CD4-positive, CD25-positive, alpha-beta regulatory T cell (primary cell): Measurements from ENCODE around the gene ABCA4. TPM values are rescaled to one million over a fixed set of nuclear protein-coding genes. Genes with fewer than 3 reads are reported as not detected.

Experiments
- ATAC-seq, 2 donors: fragments of 150-1000 bp; cut with Tn5 transposase; one replicate each; pipeline ENCODE4 v1.10.0; 2021; ENCODE audit warnings: low read depth in 2 of 2, moderate number of reproducible peaks in 2 of 2, moderate library complexity in 1 of 2
- DNase-seq, 3 donors: peaks; one replicate each; pipeline versions ENCODE4 v3.0.0 to v3.0.0-alpha.2; 2012 to 2022; ENCODE audit warnings: mixed read lengths in 1 of 3
- H3K27ac ChIP-seq: one replicate; pipeline ENCODE4 v1.7.0; 2013; ENCODE audit warnings: mild to moderate bottlenecking, low read length; ENCODE audit not compliant: insufficient read depth, poor library complexity, severe bottlenecking
- H3K27me3 ChIP-seq: one replicate; pipeline ENCODE4 v1.7.0; 2013; ENCODE audit warnings: low read length; ENCODE audit not compliant: control insufficient read depth, insufficient read depth
- H3K36me3 ChIP-seq: one replicate; pipeline ENCODE4 v1.7.0; 2013; ENCODE audit warnings: mild to moderate bottlenecking, low read length, moderate library complexity; ENCODE audit not compliant: control insufficient read depth, insufficient read depth
- H3K4me1 ChIP-seq: 2 replicates; pipeline ENCODE4 v1.7.0; 2013; ENCODE audit warnings: mild to moderate bottlenecking, low read length; ENCODE audit not compliant: insufficient read depth, control insufficient read depth, poor library complexity, severe bottlenecking
- H3K4me3 ChIP-seq: one replicate; pipeline ENCODE4 v1.7.0; 2013; ENCODE audit warnings: low read depth, mild to moderate bottlenecking, low read length, moderate library complexity
- H3K9me3 ChIP-seq, 2 experiments: 1 replicate in 1 of 2; 2 replicates in 1 of 2; pipeline ENCODE4 v1.7.0; 2013; ENCODE audit warnings: low read length in 2 of 2, mild to moderate bottlenecking in 1 of 2, moderate library complexity in 1 of 2; ENCODE audit not compliant: control insufficient read depth in 2 of 2
- H3K27ac Mint-ChIP-seq, 3 donors: one replicate each; pipeline ENCODE4 v1.8.0; 2020 to 2022; ENCODE audit warnings: mild to moderate bottlenecking in 3 of 3, mixed read lengths in 3 of 3, moderate library complexity in 2 of 3
- H3K27me3 Mint-ChIP-seq: one replicate; pipeline ENCODE4 v1.8.0; 2022; ENCODE audit warnings: mild to moderate bottlenecking, mixed read lengths
- H3K36me3 Mint-ChIP-seq: one replicate; pipeline ENCODE4 v1.8.0; 2020; ENCODE audit warnings: mixed read lengths
- H3K4me1 Mint-ChIP-seq, 4 donors: one replicate each; pipeline ENCODE4 v1.8.0; 2020 to 2022; ENCODE audit warnings: mixed read lengths in 4 of 4, mild to moderate bottlenecking in 1 of 4
- H3K4me3 Mint-ChIP-seq, 4 donors: one replicate each; pipeline ENCODE4 v1.8.0; 2020 to 2022; ENCODE audit warnings: mild to moderate bottlenecking in 4 of 4, mixed read lengths in 4 of 4, moderate library complexity in 3 of 4
- H3K9me3 Mint-ChIP-seq, 7 donors: one replicate each; pipeline ENCODE4 v1.8.0; 2020 to 2022; ENCODE audit warnings: mixed read lengths in 7 of 7, mild to moderate bottlenecking in 3 of 7, moderate library complexity in 2 of 7
- polyA plus RNA-seq, 4 donors: library from polyadenylated mRNA; unstranded; fragments of 300-500 nt; fragmentation: Illumina TruSeq; gene quantifications; one replicate each; pipeline ENCODE4 v1.2.3, GENCODE V29; 2021
- total RNA-seq: library from RNA; stranded (reverse); gene quantifications from one replicate; pipeline ENCODE4 v1.2.3, GENCODE V29; 2022

Gene ABCA4
- total and polyA plus RNA-seq, 5 donors from 2014 or later, result not detected

- no peaks in the 10 kb centered on the region for H3K4me1 Mint-ChIP-seq
- H3K4me1 ChIP-seq, result no peaks in the 10 kb centered on the region
- ATAC-seq, result no peak
Observed at GRCh38 chr1:94142022-94142421, 21.1 kb upstream of the ABCA4 start.

DNA sequence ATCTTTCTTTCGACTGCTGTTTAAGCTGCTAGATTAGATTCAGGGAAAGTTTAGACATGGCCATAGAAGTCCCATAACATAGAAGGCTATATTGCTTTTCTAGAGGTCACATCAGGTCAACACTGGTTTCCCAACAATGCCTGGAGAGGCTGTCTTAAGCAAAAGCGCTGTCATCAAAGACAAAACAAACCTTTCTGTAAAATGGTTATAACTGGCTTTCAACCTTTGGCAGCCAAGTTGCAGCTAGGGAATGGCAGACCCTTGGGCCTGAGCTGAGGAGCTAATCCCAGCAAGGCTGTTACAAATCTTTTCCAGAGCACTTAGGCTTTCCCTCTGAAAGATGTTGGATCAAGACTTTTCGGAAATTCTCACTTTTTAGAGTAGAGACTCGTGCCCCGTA lies 11.2 kb upstream of the ABCA4 start:
- Mint-ChIP-seq H3K9me3 (peaks cover 0 to 6% (median 3%) of the 10 kb centered on the region in 7 donors), H3K27ac (no peak overlapping the region), H3K4me1 (no peaks in the 10 kb centered on the region), H3K27me3 (peaks cover 5% of the 10 kb centered on the region), H3K4me3 (no peak overlapping the region), H3K36me3 (no peaks in the 10 kb centered on the region)
- Histone ChIP-seq H3K9me3 (no peaks in the 10 kb centered on the region), H3K4me1 (no peaks in the 10 kb centered on the region), H3K27me3 (no peaks in the 10 kb centered on the region), H3K36me3 (no peaks in the 10 kb centered on the region), H3K27ac (no peak overlapping the region), H3K4me3 (no peak overlapping the region)
- DNase-seq, result no peak
- ATAC-seq, result no peak

More at GRCh38 chr1:94142022-94142421, 21.1 kb upstream of the ABCA4 start:
- H3K27ac Mint-ChIP-seq, result no peak overlapping the region
- DNase-seq, result no peak
- Histone ChIP-seq H3K27me3 (no peaks in the 10 kb centered on the region), H3K36me3 (no peaks in the 10 kb centered on the region), H3K9me3 (no peaks in the 10 kb centered on the region), H3K4me3 (no peak overlapping the region), H3K27ac (no peak overlapping the region)
- H3K9me3 Mint-ChIP-seq, result peaks cover 0 to 4% (median 0%) of the 10 kb centered on the region in 7 donors
- H3K4me3 Mint-ChIP-seq, result no peak overlapping the region
- no peaks in the 10 kb centered on the region for H3K27me3 Mint-ChIP-seq
- H3K36me3 Mint-ChIP-seq, result no peaks in the 10 kb centered on the region

DNA sequence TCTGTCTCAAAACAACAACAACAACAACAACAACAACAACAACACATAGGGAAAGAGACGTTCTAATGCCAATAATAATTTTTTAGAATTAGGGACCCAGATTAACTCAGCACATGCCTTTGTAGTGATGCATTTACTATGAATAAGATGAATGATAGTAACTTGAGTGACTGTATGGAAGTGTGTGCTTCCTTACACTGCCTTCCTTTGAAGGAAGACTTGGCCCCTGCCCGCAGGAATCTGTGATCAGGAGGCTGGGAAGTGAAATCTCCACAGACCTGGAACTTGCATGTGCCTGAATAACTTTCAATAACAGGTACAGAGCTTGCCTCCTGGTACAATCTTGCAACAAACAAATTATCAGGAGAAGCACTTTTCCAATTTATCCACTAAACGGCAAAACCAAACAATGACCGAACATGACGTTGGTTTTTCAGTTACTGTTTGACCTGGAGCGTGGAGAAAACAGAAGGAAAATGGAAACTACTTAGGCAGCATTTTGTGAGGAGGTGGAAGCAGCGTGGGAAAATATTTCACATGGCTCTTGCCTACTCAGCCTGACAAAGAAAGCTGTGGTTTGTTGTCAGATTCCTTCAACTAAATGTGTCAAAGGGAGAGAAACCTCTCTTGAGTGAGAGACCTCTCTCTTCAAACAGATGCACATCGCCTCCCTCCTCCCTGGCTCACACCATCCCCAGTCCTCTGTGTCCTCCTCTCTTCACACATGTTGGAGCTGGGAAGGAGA lies 10.1 kb upstream of the ABCA4 start:
- H3K4me1 ChIP-seq, result no peaks in the 10 kb centered on the region
- ATAC-seq (no peak), DNase-seq (no peak)
- no peak overlapping the region for H3K4me3 ChIP-seq
- no peak overlapping the region for H3K27ac Mint-ChIP-seq
- H3K27me3 Mint-ChIP-seq, result peaks cover 5% of the 10 kb centered on the region
- no peaks in the 10 kb centered on the region for H3K36me3 Mint-ChIP-seq
- H3K27me3 ChIP-seq, result peaks cover 2% of the 10 kb centered on the region
- H3K4me3 Mint-ChIP-seq, result no peak overlapping the region
- H3K36me3 ChIP-seq, result no peaks in the 10 kb centered on the region
- H3K9me3 Mint-ChIP-seq, result peaks cover 0 to 6% (median 2%) of the 10 kb centered on the region in 7 donors
- no peak overlapping the region for H3K27ac ChIP-seq
- no peaks in the 10 kb centered on the region for H3K9me3 ChIP-seq
- no peaks in the 10 kb centered on the region for H3K4me1 Mint-ChIP-seq

- Mint-ChIP-seq H3K27me3 (peaks cover 5% of the 10 kb centered on the region), H3K4me1 (no peaks in the 10 kb centered on the region), H3K4me3 (no peak overlapping the region), H3K27ac (no peak overlapping the region), H3K36me3 (no peaks in the 10 kb centered on the region), H3K9me3 (peaks cover 0 to 4% (median 0%) of the 10 kb centered on the region in 7 donors)
- no peak for DNase-seq
- no peaks in the 10 kb centered on the region for H3K4me1 ChIP-seq
- no peaks in the 10 kb centered on the region for H3K9me3 ChIP-seq
- H3K27ac ChIP-seq, result no peak overlapping the region
- ATAC-seq, result no peak
- H3K27me3 ChIP-seq, result peaks cover 5% of the 10 kb centered on the region
- H3K4me3 ChIP-seq, result no peak overlapping the region
- no peaks in the 10 kb centered on the region for H3K36me3 ChIP-seq
Observed at GRCh38 chr1:94126651-94127050, 5.7 kb upstream of the ABCA4 start.

GRCh38 chr1:94125551-94126514 lies 4.9 kb upstream of the ABCA4 start:
- Mint-ChIP-seq H3K9me3 (peaks cover 0 to 6% (median 0%) of the 10 kb centered on the region in 7 donors), H3K27me3 (peaks cover 5% of the 10 kb centered on the region), H3K27ac (no peak overlapping the region), H3K4me3 (no peak overlapping the region), H3K36me3 (no peaks in the 10 kb centered on the region), H3K4me1 (no peaks in the 10 kb centered on the region)
- H3K4me1 ChIP-seq, result no peaks in the 10 kb centered on the region
- H3K36me3 ChIP-seq, result no peaks in the 10 kb centered on the region
- no peak overlapping the region for H3K4me3 ChIP-seq
- peaks cover 5% of the 10 kb centered on the region for H3K27me3 ChIP-seq
- no peaks in the 10 kb centered on the region for H3K9me3 ChIP-seq
- ATAC-seq (no peak), DNase-seq (no peak)
- no peak overlapping the region for H3K27ac ChIP-seq

DNA sequence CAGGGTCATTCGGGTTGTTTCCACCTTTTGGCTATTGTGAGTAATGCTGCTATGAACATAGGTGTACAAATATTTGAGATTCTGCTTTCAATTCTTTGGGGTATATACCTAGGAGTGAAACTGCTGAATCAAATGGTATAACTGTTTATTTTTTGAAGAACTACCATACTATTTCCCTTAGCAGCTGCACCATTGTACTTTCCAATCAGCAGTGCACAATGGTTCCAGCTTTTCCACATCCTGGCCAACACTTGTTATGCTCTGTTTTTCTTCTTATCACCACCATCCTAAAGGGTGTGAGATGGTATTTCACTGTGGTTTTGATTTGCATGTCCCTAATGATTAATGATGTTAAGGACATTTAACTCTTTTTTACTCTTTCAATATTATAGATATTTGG lies 3.6 kb upstream of the ABCA4 start:
- Histone ChIP-seq H3K9me3 (no peaks in the 10 kb centered on the region), H3K27me3 (peaks cover 5% of the 10 kb centered on the region), H3K36me3 (no peaks in the 10 kb centered on the region), H3K4me3 (no peak overlapping the region), H3K4me1 (no peaks in the 10 kb centered on the region), H3K27ac (no peak overlapping the region)
- Mint-ChIP-seq H3K4me3 (no peak overlapping the region), H3K4me1 (no peaks in the 10 kb centered on the region), H3K9me3 (peaks cover 0 to 6% (median 0%) of the 10 kb centered on the region in 7 donors), H3K27me3 (peaks cover 5% of the 10 kb centered on the region), H3K36me3 (no peaks in the 10 kb centered on the region), H3K27ac (no peak overlapping the region)
- DNase-seq (no peak), ATAC-seq (no peak)

DNA sequence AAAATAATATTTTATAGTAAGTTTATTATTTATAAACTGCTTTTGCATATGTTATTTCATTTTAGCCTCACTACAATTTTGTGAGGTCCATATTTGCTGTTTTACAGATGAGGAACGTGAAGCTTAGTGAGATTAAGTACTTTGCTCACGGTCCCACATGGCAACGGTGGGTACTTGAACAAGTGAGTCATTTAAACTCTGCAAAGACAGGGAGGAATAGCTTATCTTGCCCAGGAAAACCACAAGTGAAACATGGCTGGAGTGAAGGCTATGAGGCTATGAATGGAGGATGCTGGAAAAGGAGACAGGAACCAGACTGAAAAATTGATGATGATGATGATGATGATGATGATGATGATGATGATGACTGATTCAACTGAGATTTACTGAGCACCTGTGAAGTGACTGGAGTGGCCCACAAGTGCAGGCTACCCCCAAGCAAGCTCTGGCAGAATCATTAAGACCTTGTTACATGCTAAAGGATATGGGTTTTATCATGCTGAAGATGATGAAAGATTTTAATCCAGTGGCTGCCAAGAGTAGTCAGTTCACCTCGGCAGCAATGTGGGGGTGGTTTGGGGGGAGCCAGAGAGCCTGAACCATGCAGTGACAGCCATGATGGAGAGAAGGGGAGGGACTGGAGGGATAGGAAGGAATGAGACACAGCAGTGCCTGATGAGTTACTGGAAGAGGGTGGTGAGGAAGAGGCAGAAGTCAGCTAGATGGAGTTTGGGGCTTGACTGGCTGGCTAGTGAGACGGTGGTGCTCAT lies 1.4 kb upstream of the ABCA4 start:
- DNase-seq (no peak), ATAC-seq (no peak)
- Histone ChIP-seq H3K4me3 (no peak overlapping the region), H3K27ac (no peak overlapping the region), H3K27me3 (peaks cover 5% of the 10 kb centered on the region), H3K9me3 (no peaks in the 10 kb centered on the region), H3K4me1 (no peaks in the 10 kb centered on the region), H3K36me3 (no peaks in the 10 kb centered on the region)
- Mint-ChIP-seq H3K9me3 (peaks cover 0 to 3% (median 0%) of the 10 kb centered on the region in 7 donors), H3K4me1 (no peaks in the 10 kb centered on the region), H3K27me3 (peaks cover 4% of the 10 kb centered on the region), H3K36me3 (no peaks in the 10 kb centered on the region), H3K27ac (no peak overlapping the region), H3K4me3 (no peak overlapping the region)
